GM12878 (cell line): ENCODE results near the gene MAST4.

Experiments used
- CEBPB ChIP-seq, 2 experiments: fragments of 150-350 bp in 1 of 2; IDR thresholded peaks; 2 replicates each; pipeline ENCODE4 v1.6.1; 2012 to 2014; ENCODE audit warnings: low read depth in 2 of 2, low read length in 2 of 2, borderline replicate concordance in 1 of 2, inconsistent platforms in 1 of 2
- EP300 ChIP-seq, 2 experiments: fragments of 150-350 bp in 1 of 2; IDR thresholded peaks; 2 replicates each; pipeline ENCODE4 v1.6.1; 2011 to 2012; ENCODE audit warnings: low read depth in 2 of 2, low read length in 2 of 2, borderline replicate concordance in 1 of 2, improper control_type of control experiment in 1 of 2, inconsistent platforms in 1 of 2; ENCODE audit not compliant: control insufficient read depth in 1 of 2
- GABPA ChIP-seq: IDR thresholded peaks from 2 replicates; pipeline ENCODE4 v1.6.1; 2014; ENCODE audit warnings: antibody characterized with exemption, low read depth, mild to moderate bottlenecking, inconsistent platforms
- POLR2A ChIP-seq: IDR thresholded peaks from 2 replicates; pipeline ENCODE4 v1.6.1; 2011; ENCODE audit warnings: low read depth, mild to moderate bottlenecking, low read length
- POLR2AphosphoS2 ChIP-seq: IDR thresholded peaks from 2 replicates; pipeline ENCODE4 v1.6.1; 2011; ENCODE audit warnings: low read depth, mild to moderate bottlenecking, low read length, improper control_type of control experiment, moderate library complexity
- RFX5 ChIP-seq: IDR thresholded peaks from 2 replicates; pipeline ENCODE4 v1.6.1; 2011; ENCODE audit warnings: low read depth, low read length, improper control_type of control experiment
- TAF1 ChIP-seq: IDR thresholded peaks from 2 replicates; pipeline ENCODE4 v1.6.1; 2011; ENCODE audit warnings: mild to moderate bottlenecking, low read depth, low read length, borderline replicate concordance
- ZNF24 ChIP-seq: fragments of 450-650 bp; IDR thresholded peaks from 2 replicates; pipeline ENCODE4 v1.6.1; 2017; ENCODE audit warnings: antibody characterized with exemption, mild to moderate bottlenecking
- TF ChIP-seq, protein P1 (sequence below), 3 experiments: IDR thresholded peaks in 2 of 3; conservative IDR thresholded peaks in 1 of 3; 2 replicates each; pipeline ENCODE4 v1.5.1; 2011; ENCODE audit warnings: low read depth in 3 of 3, low read length in 3 of 3, mild to moderate bottlenecking in 3 of 3, control low read depth in 2 of 3, moderate library complexity in 2 of 3, inconsistent platforms in 1 of 3, mixed read lengths in 1 of 3; ENCODE audit not compliant: control insufficient read depth in 2 of 3, insufficient read depth in 1 of 3; ENCODE audit errors: extremely low read depth in 1 of 3

DNA sequence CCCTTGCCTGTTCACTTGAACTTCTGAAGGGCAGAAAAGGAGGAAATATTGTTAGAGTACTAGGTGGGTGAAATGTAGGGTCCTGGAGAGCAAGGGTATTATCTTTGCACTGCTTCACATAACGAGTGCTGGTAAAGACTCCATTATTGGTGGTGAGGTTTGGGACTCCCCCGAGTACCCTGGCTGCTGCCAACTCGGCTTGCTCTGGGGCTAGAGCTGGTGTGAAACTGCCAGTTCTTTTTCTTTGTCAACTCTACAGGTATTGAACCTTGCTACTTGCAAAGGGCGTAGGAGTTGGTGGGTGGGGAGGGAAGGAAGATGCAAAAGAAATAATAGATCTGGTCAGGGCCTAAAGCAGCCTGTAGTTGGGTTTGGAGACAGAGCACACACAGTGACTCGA lies 16.0 kb downstream of the MAST4 start:
- TF ChIP-seq, protein P1, sequence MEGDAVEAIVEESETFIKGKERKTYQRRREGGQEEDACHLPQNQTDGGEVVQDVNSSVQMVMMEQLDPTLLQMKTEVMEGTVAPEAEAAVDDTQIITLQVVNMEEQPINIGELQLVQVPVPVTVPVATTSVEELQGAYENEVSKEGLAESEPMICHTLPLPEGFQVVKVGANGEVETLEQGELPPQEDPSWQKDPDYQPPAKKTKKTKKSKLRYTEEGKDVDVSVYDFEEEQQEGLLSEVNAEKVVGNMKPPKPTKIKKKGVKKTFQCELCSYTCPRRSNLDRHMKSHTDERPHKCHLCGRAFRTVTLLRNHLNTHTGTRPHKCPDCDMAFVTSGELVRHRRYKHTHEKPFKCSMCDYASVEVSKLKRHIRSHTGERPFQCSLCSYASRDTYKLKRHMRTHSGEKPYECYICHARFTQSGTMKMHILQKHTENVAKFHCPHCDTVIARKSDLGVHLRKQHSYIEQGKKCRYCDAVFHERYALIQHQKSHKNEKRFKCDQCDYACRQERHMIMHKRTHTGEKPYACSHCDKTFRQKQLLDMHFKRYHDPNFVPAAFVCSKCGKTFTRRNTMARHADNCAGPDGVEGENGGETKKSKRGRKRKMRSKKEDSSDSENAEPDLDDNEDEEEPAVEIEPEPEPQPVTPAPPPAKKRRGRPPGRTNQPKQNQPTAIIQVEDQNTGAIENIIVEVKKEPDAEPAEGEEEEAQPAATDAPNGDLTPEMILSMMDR (IDR thresholded peaks at IDR 0.05 in 2 of 3, conservative IDR thresholded peaks at IDR 0.05 in 1 of 3; ENCODE audit: control insufficient read depth in 2 of 3, extremely low read depth in 1 of 3, insufficient read depth in 1 of 3, low read depth in 3 of 3, low read length in 3 of 3): no peak
- TF ChIP-seq EP300 (IDR thresholded peaks at IDR 0.05; ENCODE audit: borderline replicate concordance in 1 of 2, control insufficient read depth in 1 of 2, low read depth in 2 of 2, low read length in 2 of 2) (no peak), RFX5 (no peak), ZNF24 (no peak), CEBPB (IDR thresholded peaks at IDR 0.05; ENCODE audit: borderline replicate concordance in 1 of 2, low read depth in 2 of 2, low read length in 2 of 2) (no peak), POLR2AphosphoS2 (no peak), TAF1 (no peak), GABPA (no peak), POLR2A (no peak)
